NCI-H748 (cell line): ENCODE measurements around the gene PTPMT1.

Experiments
- DNase-seq: peaks from one replicate; lab custom pipeline; 2025; ENCODE audit not compliant: unreplicated experiment; lab: John Stamatoyannopoulos, UW

Gene PTPMT1

DNA sequence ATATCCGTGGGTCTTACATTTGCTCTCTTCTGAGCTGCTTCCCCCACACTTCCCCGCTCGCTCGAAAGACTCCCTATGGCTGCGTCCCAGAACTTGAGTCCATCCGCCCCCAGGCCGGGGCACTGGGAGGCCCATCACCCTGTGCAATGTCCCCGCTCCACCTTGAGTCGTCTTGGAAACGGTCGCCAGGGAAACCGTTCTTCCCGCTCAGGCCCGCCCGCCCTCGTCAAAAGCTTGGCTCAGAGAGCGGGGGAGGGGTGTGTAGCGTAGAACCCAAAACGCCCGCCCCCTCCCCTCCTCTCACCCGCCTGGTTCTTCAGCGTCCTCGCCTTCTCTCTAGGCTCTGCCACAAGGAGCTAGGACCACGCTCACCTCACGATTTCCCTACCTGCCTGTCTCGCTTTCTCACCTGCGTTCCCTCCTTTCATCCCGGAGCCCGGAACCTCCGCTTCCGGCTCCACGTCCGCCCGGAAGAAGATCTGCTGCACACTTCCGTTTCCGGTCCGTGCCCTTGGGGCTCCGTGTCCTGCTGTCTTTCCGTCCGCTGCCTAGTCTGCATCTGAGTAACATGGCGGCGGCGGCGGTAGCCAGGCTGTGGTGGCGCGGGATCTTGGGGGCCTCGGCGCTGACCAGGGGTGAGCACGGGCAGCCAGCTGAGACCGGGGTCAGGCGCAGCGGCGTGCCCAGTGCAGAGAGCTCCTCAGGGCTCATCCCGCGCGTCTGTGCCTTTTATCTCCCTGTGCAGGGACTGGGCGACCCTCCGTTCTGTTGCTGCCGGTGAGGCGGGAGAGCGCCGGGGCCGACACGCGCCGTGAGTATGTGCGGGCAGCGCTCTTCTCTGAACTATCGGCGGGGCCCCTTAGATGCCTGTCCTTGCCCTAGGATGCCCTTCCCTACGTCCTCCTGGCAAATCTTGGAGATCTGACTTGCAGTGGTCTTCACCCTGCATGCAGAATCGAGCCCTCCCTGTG lies 13.4 kb downstream of the PTPMT1 start, which contains the start of the genes KBTBD4 and NDUFS3:
Gene KBTBD4 (minus strand): TSS at position 447 of the 971 bp plus-strand sequence. CDS start 19 bp downstream, at position 428.
Gene NDUFS3 (plus strand): TSS at position 551 of the 971 bp plus-strand sequence. CDS start 18 bp downstream, at position 569.
- DNase-seq: peak; percentile 96

DNA sequence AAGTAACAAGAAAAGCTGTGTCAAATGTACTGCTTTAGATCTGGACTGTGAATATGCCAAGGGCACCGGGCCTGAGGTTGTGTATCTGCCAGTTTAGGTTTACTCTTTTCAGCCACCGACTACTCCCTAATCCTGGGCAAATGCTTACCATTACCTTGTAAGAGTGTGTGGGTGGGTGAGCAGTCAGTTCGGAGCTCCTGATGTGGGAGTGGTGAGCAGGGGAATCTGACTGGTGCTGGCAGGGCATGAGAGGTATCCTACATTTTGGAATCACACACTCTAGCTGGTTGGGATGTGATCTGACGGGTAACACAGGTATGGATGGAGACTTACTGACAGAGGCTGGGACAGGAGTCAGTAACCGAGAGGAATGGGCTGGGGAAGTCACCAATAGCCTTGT lies 18.4 kb downstream of the PTPMT1 start:
- no peak for DNase-seq

DNA sequence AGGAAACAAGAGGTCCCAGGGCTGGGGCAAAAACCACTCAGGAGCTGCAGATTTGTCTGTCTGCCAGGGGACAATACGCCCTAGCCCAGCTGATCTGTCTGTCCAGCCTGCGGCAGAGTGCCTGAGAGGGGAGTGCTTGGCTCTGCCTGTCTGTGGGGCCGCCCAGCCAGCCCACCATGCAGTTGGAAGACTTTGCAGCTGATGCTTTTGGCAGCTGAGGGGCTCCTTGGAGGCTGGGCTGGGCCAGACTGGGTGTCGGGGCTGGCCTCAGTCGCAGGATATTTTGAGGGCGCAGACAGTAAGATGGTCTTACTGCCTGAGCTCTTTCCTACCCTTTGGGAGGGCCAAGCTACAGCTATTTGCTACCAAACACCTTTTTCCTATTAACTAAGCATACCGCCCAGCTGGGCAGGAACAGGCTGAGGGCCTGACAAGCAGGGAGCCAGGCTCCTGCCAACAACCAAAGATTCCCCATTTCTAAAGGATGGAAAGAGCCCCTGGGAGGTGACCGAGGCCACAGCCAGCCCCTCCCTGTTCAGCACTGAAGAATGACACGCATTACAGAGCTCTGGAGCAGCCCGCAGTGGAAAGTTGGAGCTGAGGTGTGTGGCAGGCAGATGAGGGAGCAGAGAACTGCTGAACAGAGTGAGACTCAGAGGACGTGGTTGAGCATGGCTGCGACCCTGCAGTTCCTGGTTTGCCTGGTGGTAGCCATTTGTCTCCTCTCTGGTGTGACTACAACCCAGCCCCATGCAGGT lies 20.9 kb downstream of the PTPMT1 start, which contains the start of gene FAM180B:
Gene FAM180B (plus strand): TSS at position 581 of the 758 bp plus-strand sequence. CDS start 91 bp downstream, at position 672.
- no peak for DNase-seq

DNA sequence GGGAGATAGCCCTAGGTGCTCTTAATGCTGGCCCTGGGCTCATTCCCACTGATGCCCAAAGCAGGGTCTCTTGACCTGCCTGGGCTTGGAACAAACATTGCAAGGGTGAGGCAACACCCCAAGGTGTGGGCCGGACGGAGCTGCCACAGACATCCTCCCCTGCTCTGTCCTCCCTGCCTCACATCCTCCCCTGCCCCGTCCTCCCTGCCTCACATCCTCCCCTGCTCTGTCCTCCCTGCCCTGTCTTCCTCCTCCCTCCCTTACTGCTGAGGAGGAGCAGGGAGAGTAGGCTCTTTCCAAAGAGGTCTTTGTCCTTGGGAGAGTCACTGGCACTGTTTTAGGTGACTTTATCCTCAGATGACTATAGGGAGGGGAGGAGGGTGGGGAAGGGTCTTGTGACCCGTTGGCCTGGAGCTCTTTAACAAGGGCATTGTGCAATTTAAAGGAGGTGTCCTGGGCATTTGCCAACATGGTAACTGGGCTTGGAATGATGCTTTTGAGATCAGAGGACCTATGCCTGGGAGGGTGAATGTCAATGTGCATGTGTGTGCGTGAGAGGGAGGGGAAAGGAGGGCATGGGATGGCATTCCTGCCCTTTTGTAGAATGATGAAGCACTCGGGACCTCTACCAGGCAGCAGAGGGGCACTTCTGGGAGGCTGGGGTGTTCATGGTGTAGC lies 21.8 kb downstream of the PTPMT1 start:
- DNase-seq: no peak

DNA sequence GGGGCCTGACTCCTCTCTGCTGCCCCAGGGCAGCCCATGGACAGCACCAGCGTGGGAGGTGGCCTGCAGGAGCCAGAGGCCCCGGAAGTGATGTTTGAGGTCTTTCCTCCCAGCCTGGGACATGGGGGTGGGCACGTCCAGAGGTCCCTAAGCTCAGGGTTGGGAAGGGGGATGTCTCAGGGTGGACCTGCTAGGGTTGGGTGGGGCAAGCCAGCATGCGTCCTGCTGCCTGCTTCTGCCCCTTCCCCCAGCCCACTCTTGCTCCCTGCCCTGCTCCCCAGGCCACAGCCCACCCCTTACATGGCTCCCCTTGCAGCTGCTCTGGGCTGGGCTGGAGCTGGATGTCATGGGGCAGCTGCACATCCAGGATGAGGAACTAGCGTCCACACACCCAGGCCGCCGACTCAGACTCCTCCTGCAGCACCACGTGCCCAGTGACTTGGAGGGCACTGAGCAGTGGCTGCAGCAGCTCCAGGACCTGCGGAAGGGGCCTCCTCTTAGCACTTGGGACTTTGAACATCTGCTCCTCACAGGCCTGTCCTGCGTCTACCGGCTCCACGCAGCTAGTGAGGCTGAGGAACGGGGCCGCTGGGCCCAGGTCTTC lies 22.4 kb downstream of the PTPMT1 start:
- DNase-seq: no peak

DNA sequence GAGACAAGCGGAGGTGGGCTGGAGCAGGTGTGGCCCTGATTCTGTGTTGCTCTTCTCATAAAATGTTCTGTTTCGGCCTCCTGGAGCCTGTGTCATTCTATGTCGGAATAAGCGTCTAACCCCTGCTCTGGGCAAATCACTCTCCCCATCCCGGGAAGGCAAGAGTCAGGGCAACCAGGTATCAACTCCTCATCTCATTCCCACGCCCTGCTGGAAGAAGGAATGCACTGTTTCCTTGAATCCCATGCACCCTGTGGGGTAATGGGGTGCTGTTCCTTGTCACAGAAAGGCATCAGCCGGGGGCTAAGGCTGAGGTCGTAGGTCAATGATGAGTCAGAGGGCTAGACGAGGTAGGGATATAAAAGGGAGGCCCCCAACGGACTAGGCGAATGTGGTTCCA lies 23.7 kb downstream of the PTPMT1 start:
- DNase-seq: no peak

DNA sequence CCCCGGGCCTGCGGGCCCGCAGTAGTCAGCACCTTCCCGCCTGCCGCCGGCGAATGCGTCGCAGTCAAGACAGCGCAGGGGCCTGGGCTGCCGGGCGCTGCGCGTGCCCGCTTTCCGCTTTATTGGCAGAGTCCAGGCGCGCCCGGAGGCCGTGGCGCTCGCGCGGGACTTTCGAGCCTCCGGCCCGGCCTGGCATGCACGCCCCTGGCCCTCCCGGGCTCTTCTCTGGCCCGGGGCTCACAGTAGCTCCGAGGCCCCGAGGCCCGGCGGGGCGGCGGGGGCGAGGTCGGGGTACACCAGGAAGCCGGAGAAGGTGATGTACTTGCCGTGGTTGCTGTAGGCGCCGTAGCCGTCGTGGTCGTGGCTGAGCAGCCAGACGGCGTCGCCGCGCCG lies 24.2 kb downstream of the PTPMT1 start:
- DNase-seq: no peak

DNA sequence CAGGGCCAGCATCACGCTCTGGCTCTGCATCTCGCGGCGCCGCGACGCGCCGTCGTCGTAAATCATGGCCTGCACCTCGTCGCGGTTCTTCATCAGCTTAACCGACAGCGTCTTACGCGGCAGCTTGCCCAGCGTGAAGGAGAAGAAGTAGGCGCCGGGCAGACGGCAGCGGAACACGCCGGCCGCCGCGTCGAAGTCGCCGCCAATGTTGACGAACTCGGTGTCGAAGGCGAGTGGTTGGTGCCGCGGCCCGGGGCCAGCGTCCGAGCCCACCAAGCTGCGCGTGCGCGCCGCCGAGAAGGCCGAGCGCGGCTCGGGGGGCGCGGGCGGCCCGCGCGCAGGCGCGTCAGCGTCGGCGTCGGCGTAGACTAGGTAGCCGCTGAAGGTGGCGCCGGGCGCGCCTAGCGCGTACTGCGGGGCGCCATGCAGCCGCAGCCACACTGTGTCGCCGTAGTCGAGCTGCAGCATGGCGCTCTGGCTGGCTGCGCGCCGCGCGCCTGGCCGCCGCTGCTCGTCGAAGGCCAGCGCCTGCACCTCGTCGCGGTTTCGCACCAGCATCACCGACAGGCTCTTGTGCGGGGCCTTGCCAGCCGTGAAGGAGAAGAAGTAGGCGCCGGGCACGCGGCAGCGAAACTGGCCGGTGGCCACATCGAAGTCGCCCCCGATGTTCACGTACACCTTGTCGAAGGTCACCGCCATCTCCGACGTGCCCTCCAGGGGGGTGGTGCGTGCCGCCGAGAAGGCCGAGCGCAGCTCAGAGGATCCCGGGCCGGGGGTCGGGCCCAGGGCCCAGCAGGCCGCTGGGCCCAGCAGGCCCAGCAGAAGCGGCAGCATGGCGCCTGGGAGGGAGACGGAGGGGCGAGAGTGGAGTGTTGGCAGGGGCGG lies 24.8 kb downstream of the PTPMT1 start:
- DNase-seq: no peak

DNA sequence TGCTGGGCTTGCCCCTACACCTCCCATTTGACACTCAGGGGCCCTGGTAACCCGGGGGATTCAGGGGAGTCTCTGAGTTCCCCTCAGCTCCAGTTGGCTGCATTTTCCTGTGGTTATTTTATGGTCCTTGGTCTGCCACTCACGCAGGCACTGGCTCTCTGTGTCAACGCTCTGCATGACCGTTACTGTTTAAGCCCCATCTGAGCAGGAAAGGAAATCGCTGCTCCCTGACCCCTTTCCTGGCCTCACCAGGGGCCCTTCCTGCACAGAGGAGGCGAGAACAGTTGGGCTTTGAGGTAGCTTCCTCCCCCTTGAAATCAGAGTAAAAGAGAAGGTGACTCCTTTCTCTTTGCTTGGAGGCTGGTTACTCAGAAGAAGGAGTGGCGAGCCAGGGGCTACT lies 26.4 kb downstream of the PTPMT1 start:
- no peak for DNase-seq

DNA sequence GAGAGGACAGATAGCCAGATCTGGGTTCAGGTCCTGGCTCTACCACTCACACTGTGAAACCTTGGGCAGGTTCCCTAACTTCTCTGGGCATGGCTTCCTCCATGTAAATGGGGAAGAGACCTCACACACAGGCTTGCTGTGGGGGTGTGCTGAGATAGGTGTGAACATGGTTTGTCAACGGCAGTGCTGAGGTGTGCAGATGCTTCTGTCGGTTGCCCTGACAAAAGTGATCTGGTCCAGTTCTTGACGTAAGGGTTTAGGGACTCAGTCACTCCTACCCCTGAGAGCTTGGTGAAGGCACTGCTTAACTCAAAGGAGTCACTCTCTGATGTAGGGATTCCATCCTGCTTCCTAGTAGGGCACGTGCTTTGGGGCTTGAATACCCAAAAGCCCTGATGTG lies 26.9 kb downstream of the PTPMT1 start:
- no peak for DNase-seq

DNA sequence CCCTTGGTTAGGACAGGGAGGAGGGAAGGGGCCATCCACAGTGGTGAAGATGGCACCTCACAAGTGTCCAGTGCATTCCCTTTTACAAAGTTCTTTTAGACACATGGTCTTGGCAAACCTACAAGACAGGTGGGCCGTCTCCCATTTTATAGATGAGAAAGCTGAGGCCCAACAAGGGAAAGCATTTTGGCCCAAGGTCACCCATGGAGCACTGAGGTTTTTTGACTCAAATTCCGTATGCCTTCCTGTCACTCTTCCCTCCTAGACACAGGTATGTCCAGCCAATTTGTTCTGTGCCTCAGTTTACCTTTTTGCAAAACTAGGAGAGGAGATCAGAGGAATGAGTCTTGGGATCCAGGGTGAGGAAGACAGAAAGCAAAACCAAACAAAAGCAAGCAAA lies 27.6 kb downstream of the PTPMT1 start:
- DNase-seq: no peak

DNA sequence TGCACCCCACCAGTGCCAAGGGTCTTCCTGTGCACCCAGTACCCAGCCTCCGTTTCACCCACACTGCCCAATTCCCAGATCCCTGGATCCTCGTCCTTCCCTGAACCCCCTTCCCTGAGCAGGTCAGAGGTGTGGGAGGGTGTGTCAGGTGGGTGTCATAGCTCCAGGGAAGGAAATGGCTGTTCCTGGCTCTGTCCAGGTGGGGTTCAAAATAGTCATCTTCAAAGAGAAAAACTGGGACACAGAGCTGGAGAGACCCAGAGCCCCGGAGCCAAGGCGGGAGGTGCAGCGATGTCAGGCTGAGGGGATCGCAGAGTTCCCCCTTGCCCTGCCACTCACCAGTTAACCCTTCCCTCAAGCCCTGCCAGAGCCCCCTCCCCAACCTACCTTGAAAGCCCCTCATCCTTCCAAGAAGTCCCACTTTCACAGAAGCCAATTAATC lies 28.1 kb downstream of the PTPMT1 start:
- DNase-seq: no peak

DNA sequence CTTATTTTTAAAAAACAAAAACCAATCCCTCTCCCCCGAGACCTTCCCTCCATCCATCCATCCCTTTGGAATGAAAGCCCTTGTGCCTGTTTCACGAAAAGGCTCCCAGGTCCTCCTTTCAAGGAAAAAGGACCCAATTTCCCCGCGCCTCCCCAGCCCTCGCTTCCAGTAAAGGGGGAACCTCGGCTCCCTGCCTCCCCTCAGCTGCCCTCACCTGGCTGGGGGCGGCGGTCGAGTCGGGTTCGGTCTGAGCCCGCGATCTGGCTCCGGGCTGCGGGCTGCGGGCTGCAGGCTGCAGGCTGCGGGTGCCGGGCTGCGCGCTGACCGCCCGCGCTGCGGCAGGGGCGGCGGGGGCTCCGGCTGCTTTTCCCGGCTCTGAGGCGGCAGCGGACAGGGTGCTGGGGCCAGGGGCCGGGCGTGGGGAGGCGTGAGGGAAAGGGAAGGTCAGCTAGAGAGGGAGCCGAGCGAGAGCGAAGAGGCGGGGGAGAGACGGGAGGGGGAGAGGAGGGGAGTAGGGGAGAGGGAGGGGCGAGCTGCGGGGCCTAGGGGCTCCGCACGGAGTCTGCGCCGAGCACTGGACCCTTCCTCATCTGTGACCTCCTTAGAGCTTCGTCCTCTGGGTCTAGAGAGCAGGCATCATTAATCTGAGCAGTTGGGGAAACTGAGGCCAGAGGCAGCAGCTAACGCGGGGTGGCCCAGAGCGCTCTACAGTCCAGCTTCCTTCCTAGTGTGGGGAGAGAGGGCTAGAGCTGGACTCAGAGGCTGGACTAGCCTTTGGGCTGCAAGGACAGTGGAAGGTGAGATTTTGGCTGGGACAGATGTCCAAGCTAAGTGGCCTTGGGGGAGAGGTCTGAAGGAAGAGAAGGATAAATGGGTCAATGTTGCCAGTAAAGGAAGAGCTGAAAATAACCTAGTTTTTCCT lies 28.8 kb downstream of the PTPMT1 start, which contains the start of gene C1QTNF4:
Gene C1QTNF4 (minus strand): TSS at position 478 of the 922 bp plus-strand sequence. CDS start 3,601 bp downstream, outside the sequence.
- peak; percentile 39 for DNase-seq

DNA sequence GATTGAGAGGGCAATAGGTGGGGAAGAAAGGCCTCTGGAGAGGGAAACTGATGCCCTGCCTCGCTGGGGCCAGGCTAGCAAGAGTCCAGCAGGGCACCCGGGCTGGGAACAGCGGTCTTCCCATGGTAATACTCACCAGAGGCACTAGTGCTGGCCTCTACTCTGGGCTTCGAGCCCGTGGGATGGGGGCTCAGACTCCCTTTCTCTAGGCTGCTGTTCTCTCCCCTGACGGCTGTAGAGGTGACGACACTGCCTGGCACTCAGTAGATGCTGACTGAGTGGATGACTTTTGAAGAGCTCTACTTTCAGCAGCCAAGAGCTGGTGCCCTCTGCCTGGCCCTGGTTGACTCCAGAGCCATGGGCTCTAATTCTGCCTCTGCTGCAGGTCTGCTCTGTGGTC lies 29.6 kb downstream of the PTPMT1 start:
- no peak for DNase-seq

DNA sequence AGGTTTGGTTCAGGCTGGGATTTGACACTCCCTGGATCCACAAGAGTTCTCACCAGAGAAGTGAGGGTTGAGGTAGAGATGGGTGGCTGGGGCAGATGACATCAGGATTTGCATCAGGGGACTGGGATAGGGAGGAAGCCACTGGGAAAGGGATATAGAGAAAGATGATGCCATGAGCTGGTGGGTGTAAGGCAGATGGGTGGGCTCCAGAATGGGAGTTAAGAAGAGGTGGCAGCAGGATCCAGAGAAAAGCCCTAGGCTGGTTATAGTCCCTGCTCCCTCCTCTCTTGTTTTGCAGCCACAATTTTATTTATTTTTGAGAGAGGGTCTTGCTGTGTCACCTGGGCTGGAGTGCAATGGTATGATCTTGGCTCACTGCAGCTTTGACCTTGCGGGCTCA lies 30.6 kb downstream of the PTPMT1 start:
- no peak for DNase-seq

DNA sequence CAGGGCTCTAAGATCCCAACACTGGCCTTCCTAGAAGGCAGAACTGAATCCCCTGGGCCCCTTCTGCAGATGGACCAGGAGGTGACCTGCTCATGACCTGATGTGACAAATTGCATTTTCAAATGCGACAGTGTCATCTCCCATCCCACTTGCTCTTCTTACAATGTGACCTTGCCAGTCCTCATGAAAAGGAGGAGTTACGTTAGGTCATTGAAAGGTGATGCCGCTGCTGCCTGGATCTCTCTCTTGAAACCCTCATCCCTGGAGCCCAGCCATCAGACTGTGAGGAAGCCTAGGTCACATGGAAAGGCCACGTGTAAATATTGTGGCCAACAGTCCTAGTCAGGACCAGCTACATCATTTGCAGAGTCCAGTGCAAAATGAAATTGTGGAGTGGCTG lies 34.5 kb downstream of the PTPMT1 start:
- DNase-seq: no peak

DNA sequence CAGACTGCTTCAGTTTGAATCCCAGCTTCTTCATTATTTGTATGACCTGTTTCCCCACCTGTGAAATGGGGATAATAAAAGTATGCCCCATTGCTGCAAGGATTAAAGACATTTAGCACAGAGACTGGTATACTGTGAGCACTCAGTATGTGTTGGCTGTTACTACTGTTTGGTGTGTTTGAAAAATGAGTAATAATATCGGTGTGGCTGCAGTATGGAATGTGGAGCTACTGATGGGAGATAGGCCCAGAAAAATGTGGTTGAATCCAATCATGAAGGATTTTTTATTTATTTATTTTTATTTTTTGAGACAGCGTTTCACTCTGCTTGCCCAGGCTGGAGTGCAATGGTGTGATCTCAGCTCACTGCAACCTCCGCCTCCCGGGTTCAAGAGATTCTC lies 37.9 kb downstream of the PTPMT1 start:
- no peak for DNase-seq

DNA sequence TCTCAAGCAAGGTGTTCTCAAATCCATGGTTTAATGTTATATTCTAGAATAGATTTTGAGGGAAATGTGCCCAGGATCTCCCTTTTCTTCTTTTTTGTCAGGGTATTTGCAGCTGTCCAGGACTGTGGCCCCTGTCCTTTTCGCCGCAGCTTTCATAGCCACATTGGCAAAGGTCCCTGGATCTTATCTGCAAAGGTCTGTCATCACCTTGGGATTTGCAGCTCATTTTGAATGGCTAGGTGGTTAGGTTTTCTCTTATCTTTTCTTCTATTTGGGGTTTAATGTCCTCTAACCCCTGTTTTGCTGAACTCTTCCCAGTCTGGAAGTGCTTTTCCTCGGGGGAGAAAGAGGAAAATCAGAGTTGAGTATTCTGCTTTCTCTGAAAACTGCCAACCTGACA lies 40.5 kb downstream of the PTPMT1 start:
- DNase-seq: no peak
